GM12892 (cell line): Measurements from ENCODE around the gene UGT1A8.

Experiments used
- POLR2A ChIP-seq: IDR thresholded peaks from 2 replicates; pipeline ENCODE4 v1.6.1; 2011; ENCODE audit warnings: low read depth, low read length, control low read depth
- POLR2AphosphoS5 ChIP-seq: IDR thresholded peaks from 2 replicates; pipeline ENCODE4 v1.6.1; 2011; ENCODE audit warnings: low read depth, low read length, control low read depth
- TAF1 ChIP-seq: IDR thresholded peaks from 2 replicates; pipeline ENCODE4 v1.6.1; 2011; ENCODE audit warnings: low read depth, mild to moderate bottlenecking, control low read depth, low read length, borderline replicate concordance

DNA sequence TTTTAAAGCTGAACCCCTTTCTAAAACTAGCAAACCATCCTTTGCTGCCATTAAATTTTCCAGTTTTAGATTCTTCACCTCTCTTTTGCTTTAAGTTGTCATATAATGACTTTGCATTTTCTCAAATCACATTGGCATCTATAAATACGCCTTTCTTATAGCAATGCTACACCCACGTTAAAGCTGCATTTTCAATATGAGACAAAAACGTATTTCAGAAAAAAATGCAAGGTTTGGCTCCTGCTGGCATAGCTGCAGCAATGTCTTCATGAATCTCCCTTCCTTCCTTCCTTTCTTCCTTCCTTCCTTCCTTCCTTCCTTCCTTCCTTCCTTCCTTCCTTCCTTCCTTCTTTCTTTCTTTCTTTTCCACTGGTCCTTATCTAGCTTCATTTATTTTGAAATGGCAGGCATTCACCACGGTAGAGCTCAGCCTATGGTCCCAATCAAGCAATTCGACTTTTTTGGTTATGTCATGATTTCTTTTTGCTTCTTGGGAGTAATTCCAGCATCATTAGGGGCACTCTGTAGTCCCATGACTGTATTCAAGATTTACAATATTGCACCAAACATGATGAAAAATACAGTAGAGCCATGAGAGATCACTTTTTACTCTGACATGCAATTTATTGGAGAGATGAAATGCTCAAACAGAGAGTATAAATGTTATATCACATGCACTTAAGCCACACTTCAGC lies 10.0 kb downstream of the UGT1A8 start:
- TF ChIP-seq TAF1 = no peak
- no peak for TF ChIP-seq POLR2AphosphoS5
- no peak for TF ChIP-seq POLR2A
